PC-3 (cell line): ENCODE data around the gene TAL1.

Experiments
- EZH2 ChIP-seq: fragments of 300-600 bp; sonication (generic); IDR thresholded peaks from one replicate; pipeline ENCODE4 v1.6.1; 2017; ENCODE audit warnings: antibody characterized with exemption, mild to moderate bottlenecking, low read length; ENCODE audit not compliant: unreplicated experiment
- TF ChIP-seq, protein P1 (sequence below): fragments of 300-600 bp; sonication (generic); conservative IDR thresholded peaks from 2 replicates; pipeline ENCODE4 v1.5.1; 2017; ENCODE audit warnings: antibody characterized with exemption, low read depth, mild to moderate bottlenecking, low read length

DNA sequence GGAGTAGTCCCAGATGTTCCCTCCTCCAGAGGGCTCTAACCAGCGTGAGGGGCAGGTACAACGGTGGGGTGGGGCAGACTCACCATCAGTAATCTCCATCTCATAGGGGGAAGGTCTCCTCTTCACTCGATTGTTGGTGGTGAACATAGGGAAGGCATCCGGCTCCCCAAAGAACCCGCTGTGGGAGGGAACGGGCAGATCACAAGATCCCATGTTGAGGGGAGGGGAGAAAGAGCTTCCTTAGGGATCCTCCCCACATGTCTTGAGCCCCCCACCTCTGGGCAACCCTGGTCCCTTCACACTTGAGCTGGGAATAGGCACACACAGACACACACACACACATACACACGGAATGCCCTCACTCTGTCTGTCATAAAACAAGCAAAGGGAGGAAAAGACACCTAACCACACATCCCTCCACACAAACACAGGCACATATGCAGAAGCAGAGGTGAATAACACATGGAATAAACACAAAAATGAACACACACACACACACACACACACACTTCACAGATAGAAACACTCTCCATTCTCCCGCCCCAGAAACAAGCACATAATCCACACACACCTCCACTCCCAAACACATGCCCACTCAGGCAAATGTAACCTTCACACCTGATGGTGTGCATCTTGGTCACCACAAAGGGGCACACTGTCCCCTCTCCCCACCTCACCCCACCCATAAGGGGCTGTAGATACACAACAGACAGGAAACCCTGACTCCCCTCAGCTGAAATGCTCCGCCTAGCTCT lies 7.9 kb downstream of the TAL1 start:
- TF ChIP-seq, protein P1, sequence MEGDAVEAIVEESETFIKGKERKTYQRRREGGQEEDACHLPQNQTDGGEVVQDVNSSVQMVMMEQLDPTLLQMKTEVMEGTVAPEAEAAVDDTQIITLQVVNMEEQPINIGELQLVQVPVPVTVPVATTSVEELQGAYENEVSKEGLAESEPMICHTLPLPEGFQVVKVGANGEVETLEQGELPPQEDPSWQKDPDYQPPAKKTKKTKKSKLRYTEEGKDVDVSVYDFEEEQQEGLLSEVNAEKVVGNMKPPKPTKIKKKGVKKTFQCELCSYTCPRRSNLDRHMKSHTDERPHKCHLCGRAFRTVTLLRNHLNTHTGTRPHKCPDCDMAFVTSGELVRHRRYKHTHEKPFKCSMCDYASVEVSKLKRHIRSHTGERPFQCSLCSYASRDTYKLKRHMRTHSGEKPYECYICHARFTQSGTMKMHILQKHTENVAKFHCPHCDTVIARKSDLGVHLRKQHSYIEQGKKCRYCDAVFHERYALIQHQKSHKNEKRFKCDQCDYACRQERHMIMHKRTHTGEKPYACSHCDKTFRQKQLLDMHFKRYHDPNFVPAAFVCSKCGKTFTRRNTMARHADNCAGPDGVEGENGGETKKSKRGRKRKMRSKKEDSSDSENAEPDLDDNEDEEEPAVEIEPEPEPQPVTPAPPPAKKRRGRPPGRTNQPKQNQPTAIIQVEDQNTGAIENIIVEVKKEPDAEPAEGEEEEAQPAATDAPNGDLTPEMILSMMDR, result no peak
- TF ChIP-seq EZH2, result no peak
